HG02870 (cell line): ENCODE data around the gene PTPRM.

Experiments used
- ATAC-seq: cut with Tn5 transposase; IDR thresholded peaks from one replicate; pipeline ENCODE4 v1.9.1; 2021; ENCODE audit warnings: mild to moderate bottlenecking, moderate library complexity; ENCODE audit not compliant: unreplicated experiment

PTPRM gene

DNA sequence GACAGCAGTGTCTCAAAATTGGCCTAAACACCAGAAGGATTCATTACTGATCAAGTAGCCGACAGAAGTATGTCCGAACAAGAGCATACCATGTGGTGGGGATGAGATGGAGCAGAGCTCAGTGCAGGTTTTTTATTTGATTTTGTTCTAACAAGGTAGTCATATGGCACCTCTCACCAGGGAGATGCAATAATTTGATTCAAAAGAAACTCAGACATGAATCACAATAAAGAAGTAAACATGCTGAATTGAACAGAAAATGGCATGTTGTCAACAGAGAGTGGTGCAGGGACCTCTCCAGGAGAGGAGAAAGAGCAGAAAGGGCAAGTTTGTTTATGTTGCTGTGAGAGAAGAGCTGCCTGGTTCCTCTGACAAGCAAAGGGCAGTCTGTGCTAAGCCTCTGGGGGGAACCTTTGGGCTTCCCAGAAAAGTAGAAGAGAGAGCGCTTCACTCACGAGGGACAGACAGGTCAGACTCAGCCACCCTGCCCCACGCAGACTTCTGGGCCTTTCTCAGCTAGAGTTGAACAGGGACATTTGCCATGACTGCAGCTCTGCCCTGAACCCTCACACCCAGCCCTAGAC, 690.8 kb downstream of the PTPRM start:
- no peak for ATAC-seq

DNA sequence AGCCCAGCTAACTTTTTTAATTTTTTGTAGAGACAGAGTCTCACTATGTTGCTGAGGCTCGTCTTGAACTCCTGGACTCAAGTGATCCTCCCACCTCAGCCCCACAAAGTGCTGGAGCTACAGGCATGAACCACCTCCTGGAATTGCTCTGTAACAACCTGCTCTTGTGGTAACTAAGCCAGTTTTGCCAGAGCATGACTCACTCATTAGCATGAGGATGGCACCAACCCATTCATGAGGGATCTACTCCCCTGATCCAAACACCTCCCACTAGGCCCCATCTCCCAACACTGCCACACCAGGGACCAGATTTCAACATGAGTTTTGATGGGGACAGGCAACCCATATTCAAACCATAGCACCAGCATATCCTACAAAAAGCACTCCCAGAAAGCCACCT, 693.2 kb downstream of the PTPRM start:
- ATAC-seq = no peak

- peak; percentile 90 for ATAC-seq
These were observed 693.7 kb downstream of the PTPRM start for GRCh38 chr18:8260827-8261226.

GRCh38 chr18:8261651-8262091, 694.6 kb downstream of the PTPRM start:
- no peak for ATAC-seq

DNA sequence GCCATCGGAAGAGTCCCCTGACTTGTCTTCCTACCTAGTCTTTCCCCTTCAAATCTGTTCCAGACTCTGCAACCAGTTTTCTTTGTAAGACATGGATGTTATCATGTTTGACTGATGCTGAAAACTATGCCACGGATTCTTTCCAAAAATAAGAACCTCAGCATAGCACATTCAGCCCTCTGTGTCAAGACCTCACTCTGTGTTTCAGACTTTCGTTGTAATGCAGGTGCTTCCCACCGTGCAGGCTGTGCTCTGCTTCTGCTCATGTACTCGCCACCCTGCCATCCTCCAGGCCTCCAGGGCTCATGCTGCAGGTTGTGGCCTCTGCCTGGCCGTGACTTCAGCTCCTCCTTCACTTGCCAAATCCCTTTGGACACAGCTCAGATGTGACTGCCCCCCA, 695.1 kb downstream of the PTPRM start:
- ATAC-seq = no peak

- no peak for ATAC-seq
These were observed 697.0 kb downstream of the PTPRM start for GRCh38 chr18:8264116-8264515.

DNA sequence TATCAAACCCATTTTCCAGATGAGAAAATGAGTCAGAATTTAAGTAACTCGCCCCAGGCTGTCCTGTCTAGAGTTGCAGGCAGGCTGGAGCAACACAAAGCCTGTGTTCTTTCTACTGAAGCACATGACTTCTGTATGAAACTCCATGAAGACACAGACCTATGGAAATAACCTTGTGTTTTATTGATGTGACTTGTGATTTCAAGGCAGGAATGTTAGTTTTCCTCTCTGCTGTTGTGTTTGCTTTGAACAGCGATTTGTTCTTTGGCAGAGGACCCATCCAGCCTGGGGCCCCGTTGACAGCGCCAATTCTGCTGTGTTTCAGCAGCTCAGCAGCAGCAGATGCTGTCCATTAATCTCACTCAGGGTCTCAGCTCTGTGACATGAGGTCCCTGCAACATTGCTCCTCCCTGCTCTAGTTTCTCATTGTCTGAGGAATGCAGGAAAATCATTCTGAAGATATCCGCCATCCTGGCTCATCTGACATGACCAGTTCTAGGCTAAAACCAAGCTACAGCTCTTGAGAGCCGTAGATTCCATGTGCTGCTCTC, 697.8 kb downstream of the PTPRM start:
- ATAC-seq = no peak

DNA sequence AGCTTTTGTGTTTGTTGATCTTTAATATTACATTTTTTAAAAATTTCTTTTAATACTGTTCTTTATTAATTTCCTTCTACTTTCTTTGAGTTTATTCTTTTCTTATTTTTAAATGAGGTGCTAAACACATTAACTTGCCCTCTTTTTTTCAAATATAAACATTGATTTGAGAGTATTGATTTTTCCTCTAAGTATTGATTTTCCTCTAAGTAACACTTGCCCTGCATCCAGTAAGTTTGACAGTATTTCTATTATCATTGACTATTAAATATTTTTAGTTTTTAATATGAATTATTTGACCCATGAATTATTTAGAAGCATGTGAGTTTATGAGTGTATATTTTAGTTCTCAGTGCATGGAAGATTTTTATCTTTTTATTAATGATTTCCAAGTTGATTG, 705.1 kb downstream of the PTPRM start:
- ATAC-seq = no peak

DNA sequence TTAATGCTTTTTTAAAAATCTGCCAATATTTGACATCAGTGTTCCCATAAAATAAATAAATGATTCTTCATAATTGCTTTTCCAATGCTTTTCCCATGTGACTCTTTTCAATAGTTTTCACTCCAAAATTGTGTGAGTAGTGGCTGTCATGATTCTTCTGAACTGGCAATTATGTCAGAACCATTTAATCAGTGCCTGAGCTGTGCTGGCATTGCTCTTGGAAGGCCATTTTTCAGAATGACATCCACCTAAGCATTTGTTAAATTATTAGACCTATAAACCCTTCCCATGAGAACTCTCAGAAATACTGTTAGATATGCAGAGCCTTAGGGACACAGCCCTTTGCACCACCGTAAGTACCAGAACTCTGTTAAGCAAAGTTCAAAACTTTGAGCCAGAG, 707.3 kb downstream of the PTPRM start:
- ATAC-seq = no peak

- no peak for ATAC-seq
These were observed 709.3 kb downstream of the PTPRM start for GRCh38 chr18:8276406-8276805.

- ATAC-seq = no peak
These were observed 710.2 kb downstream of the PTPRM start for GRCh38 chr18:8277270-8277669.

- no peak for ATAC-seq
These were observed 712.2 kb downstream of the PTPRM start for GRCh38 chr18:8279346-8279745.

DNA sequence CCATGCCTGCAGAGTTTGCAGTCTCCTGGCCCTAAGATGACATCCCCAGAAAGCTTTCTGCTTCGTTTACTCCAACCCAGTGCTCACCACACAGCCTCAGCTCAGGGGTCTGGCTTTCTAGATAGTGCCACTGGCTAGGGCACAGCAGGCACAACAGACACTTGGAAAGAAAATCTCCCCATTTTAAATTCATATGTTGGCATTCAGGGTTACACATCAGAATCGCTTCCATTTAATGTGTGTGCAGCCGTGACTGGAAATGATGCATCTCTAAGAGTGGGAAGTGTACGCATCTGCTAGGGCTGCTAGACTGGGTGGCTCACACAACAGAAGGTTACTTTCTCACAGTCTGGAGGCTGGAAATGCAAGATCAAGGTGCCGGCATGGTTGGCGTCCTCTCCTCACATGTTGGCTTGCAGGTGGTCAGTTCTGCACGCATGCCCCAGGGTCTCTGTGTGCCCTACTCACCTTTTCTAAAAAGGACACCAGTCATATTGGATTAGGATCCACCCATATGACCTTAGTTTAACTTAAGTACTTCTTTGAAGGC, 712.7 kb downstream of the PTPRM start:
- ATAC-seq = no peak

DNA sequence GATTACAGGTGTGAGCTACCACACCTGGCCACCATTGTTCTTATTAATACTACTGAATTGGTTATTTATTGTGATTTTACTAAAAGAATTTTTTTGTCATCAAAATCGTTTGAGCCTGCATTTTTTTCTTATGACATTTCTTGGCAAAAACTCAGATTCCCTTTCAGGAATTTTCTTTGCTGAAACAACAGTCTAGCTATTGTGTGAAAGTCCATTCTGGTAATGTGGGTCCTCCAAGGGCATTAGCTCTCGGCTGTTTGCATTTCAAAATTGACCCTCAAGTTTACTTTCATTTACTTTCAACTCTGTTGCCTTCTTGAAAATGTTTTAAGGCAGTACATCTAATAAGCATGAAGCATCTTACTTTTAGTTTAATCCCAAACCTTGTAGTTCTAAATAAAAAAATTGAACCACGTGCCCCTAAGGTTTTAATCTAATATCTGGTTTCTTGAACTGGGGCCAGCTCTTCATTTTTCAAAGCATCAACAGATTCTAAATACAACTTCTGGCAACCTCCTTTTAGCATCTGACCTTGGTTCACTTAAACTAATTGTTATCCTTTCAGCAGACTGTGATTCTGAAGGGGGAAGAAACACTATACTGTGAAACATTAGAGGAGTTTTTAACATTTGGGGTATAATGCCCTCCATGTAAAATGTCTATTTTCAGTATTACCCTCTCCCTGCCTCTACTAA, 716.9 kb downstream of the PTPRM start:
- no peak for ATAC-seq

GRCh38 chr18:8286303-8286702, 719.2 kb downstream of the PTPRM start:
- no peak for ATAC-seq

DNA sequence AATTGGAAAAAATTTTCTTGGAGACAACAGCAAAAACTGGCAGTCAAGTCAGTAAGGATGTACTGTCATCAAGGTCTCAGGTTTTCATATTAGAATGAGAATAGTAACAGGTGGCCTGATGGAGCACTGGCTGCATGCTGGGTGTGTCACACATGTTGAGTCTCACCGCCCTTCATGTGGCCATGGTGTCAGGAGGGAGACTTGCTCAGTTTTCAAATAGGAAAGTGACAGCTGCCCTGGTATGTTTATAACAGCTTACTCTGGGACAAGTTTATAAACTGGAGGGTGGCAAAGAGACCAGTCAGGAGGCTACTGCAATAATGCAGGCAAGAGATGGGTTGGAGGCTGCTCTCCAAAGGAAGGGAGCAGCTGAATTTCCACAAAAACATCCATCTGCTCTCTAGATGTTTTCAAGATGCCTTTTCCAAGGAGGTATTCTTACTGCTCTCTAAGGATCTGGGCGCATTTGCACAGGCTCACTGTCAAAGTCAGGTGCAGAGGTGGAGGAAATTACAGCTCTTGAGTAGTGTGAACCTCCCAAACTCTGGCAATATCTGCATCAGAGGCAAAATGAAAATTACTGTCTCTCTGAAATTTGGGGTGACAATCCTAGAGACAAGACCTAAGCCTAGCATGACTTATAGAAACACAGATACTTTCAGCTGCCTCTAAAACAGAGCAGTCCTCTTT, 720.2 kb downstream of the PTPRM start:
- ATAC-seq = no peak

DNA sequence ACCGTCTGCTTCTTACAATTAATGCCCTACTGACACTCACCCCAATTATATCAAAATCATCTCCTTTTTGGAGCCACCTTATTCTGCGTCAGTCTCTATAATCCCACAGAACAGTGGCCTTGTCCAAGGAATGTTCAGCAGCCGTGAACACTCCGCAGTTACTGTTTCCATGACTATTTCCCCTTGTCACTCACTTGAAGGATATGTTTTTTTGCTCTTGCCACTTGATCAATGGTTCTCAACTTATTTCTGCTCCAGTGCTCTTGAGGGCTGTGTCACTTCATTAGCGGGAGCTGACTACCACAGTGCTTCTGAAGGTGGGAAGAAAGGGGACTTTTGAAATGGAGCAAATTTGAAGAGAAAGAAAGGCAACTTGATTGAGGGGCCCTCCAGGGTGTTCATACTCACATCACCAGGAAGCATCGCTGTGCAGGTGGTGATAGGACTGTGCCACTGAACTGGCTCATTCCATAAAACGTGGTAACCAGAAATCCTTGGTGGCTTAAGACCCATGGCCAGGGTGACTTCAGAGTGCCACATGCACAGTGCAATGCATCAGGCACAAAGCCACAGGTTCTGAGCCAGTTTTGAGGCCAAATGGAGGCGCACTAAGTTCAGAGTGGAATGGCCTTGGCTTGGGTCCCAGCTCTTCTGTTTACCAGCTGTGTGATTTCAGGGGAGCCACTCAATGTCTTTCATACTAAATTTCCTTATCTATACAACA, 721.5 kb downstream of the PTPRM start:
- ATAC-seq = no peak

DNA sequence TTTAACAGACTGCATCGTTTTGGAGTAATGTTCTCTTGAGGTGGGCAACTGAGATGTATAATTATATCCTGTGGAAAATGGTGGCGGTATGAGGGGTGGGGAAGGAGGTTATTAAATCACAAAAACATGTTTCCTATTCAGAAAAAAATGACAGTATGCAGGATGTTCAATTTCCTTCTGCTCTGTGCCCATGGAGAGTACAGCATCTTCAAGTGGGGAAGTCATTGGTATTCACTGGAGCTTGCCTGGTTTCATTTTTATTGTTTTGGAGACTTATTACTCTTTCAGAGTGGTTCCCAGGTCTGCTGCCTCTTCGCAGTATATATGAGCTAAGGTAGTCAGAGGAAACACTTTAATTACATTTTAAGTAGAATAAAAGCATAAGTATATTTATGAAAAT, 723.3 kb downstream of the PTPRM start:
- ATAC-seq = no peak

DNA sequence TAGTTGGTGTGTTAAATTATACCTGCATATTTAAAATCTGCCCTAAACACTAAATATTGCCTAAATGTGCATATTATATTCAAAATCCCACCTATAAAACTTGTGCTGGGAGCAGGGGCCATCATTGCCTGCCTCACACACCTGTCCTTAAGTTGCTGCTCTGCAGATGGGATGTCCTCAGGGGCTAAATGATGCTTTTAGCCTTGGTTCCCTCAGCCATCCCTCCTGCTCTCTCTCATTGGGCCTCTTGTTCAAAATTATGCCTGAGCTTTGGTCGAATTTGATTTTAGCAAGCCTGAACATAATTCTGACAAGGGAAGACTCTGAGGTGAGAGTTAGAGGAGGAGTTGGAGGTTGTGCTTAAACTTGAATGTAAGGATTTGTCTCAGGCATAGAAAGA, 723.8 kb downstream of the PTPRM start:
- ATAC-seq = no peak

DNA sequence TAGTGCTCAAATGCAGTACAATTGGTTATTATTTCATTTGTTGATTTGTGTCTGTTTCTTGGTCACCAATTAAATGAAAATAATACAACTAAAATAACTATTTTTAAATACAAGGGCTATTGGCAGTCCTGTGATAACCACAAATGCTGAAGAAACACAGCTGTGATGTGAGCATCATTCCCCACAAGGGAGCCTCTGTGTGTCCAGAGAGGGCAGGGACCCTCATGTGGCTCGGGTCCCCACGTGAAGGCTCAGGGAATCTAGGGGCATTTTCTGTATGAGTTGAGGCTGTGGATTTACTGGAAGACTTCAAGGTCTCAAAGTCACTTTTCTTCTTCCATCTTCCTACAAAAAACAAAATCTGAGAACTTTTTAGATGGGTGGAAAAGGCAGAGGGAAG, 726.1 kb downstream of the PTPRM start:
- no peak for ATAC-seq
